ENCODE measurements around the gene LSM6.

The LSM6 gene

DNA sequence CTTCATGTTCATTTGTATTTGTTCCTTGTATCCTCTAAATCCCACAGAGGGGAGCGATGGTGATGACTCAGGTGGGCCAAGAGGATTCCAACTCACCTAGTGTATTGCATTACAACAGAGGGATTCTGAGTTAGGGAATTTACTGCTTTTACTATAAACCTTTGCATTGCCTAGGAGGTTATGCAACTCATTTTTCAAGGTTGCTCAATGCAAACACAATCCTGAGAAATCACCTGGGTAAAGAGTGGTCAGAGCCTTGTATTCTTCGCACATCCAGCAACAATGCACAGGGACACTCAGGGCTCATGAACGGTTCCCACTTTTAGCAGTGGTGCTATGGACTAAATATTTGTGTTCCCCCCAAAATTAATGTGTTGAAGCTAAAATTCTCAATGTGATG is 28.6 kb upstream of the LSM6 start:
- no peaks in the 10 kb centered on the region for H4K20me1 ChIP-seq (ENCODE audit: insufficient read depth, low read length)
- H3K27me3 ChIP-seq (replicated peaks; ENCODE audit: insufficient read depth, low read length), result no peaks in the 10 kb centered on the region
- no peak overlapping the region for H2AFZ ChIP-seq (ENCODE audit: low read length)
- no peak overlapping the region for H3K9ac ChIP-seq (ENCODE audit: low read length)
- no peaks in the 10 kb centered on the region for H3K36me3 ChIP-seq (replicated peaks; ENCODE audit: insufficient read depth, low read length)
- H3K9me2 ChIP-seq (replicated peaks; ENCODE audit: insufficient read depth, low read length), result no peaks in the 10 kb centered on the region
- DNase-seq, result no peak
- no peaks in the 10 kb centered on the region for H3K79me2 ChIP-seq (ENCODE audit: low read length)
- no peak for TF ChIP-seq EZH2phosphoT487 (IDR thresholded peaks at IDR 0.05; ENCODE audit: low read length)
- TF ChIP-seq, protein P1, sequence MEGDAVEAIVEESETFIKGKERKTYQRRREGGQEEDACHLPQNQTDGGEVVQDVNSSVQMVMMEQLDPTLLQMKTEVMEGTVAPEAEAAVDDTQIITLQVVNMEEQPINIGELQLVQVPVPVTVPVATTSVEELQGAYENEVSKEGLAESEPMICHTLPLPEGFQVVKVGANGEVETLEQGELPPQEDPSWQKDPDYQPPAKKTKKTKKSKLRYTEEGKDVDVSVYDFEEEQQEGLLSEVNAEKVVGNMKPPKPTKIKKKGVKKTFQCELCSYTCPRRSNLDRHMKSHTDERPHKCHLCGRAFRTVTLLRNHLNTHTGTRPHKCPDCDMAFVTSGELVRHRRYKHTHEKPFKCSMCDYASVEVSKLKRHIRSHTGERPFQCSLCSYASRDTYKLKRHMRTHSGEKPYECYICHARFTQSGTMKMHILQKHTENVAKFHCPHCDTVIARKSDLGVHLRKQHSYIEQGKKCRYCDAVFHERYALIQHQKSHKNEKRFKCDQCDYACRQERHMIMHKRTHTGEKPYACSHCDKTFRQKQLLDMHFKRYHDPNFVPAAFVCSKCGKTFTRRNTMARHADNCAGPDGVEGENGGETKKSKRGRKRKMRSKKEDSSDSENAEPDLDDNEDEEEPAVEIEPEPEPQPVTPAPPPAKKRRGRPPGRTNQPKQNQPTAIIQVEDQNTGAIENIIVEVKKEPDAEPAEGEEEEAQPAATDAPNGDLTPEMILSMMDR (IDR thresholded peaks at IDR 0.05; ENCODE audit: low read length), result no peak
- TF ChIP-seq EZH2 (optimal IDR thresholded peaks at IDR 0.05; ENCODE audit: low read depth, low read length), result no peak
- no peaks in the 10 kb centered on the region for H3K9me3 ChIP-seq (replicated peaks; ENCODE audit: insufficient read depth, low read length)
- no peaks in the 10 kb centered on the region for H3F3A ChIP-seq (ENCODE audit: insufficient read depth, low read length)
- no peak overlapping the region for H3K4me2 ChIP-seq (ENCODE audit: low read depth, low read length)
- no peak overlapping the region for H3K4me3 ChIP-seq (ENCODE audit: low read length)
- H3K4me1 ChIP-seq (ENCODE audit: low read length), result no peaks in the 10 kb centered on the region
- H3K27ac ChIP-seq (ENCODE audit: low read length), result no peak overlapping the region

DNA sequence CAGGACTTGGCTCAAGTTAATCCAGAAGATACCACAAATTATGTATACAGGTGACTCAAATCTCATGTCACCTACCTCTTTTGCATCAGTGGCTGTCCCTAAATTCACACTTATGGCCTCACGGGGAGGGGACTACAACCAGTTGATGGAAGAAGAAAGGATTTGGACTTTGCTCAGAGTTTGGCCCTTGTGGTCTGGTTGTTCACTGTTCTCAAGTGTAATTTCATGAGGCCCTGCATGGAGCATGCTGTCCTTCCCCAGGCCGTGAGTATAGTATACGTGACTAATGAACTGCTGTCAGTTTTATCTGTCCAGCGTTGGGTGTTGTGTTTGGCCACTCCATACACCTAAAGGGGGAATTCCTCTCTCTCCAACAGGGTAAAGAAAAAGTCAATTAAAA is 27.5 kb upstream of the LSM6 start:
- no peak overlapping the region for H3K9ac ChIP-seq (ENCODE audit: low read length)
- no peaks in the 10 kb centered on the region for H3K79me2 ChIP-seq (ENCODE audit: low read length)
- TF ChIP-seq EZH2 (optimal IDR thresholded peaks at IDR 0.05; ENCODE audit: low read depth, low read length) (no peak), EZH2phosphoT487 (IDR thresholded peaks at IDR 0.05; ENCODE audit: low read length) (no peak)
- TF ChIP-seq, protein P1 (IDR thresholded peaks at IDR 0.05; ENCODE audit: low read length), result no peak
- no peak overlapping the region for H3K4me3 ChIP-seq (ENCODE audit: low read length)
- no peaks in the 10 kb centered on the region for H3K9me3 ChIP-seq (replicated peaks; ENCODE audit: insufficient read depth, low read length)
- H3K27me3 ChIP-seq (replicated peaks; ENCODE audit: insufficient read depth, low read length), result no peaks in the 10 kb centered on the region
- H2AFZ ChIP-seq (ENCODE audit: low read length), result no peak overlapping the region
- H3K9me2 ChIP-seq (replicated peaks; ENCODE audit: insufficient read depth, low read length), result no peaks in the 10 kb centered on the region
- no peak for DNase-seq
- H3K27ac ChIP-seq (ENCODE audit: low read length), result no peak overlapping the region
- no peaks in the 10 kb centered on the region for H3F3A ChIP-seq (ENCODE audit: insufficient read depth, low read length)
- no peaks in the 10 kb centered on the region for H3K36me3 ChIP-seq (replicated peaks; ENCODE audit: insufficient read depth, low read length)
- H4K20me1 ChIP-seq (ENCODE audit: insufficient read depth, low read length), result no peaks in the 10 kb centered on the region
- no peak overlapping the region for H3K4me2 ChIP-seq (ENCODE audit: low read depth, low read length)
- H3K4me1 ChIP-seq (ENCODE audit: low read length), result no peaks in the 10 kb centered on the region

DNA sequence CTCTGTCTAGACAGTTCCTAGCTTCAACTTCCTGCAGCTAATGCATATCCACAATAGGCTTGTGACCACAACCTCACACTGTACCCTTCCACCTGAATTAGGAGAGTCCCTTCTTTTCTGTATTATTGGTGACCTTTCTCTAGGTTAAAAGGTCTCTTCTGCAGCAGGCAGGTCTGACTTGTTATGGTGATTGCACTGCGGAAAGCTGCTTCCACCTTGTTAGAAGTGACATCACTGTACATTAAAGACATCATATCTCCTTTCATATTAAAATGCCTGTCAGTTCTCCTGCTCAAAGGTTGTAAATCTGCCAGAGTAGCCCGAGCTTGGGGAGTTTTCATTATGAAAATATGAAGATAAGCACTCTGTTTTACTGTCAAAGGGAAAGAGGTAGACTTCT is 21.5 kb upstream of the LSM6 start:
- no peaks in the 10 kb centered on the region for H3K4me1 ChIP-seq (ENCODE audit: low read length)
- no peaks in the 10 kb centered on the region for H4K20me1 ChIP-seq (ENCODE audit: insufficient read depth, low read length)
- no peaks in the 10 kb centered on the region for H3K9me2 ChIP-seq (replicated peaks; ENCODE audit: insufficient read depth, low read length)
- no peak overlapping the region for H3K4me2 ChIP-seq (ENCODE audit: low read depth, low read length)
- no peak overlapping the region for H3K27ac ChIP-seq (ENCODE audit: low read length)
- H3K4me3 ChIP-seq (ENCODE audit: low read length), result no peak overlapping the region
- H3K79me2 ChIP-seq (ENCODE audit: low read length), result no peaks in the 10 kb centered on the region
- no peaks in the 10 kb centered on the region for H3K27me3 ChIP-seq (replicated peaks; ENCODE audit: insufficient read depth, low read length)
- no peak for DNase-seq
- no peak overlapping the region for H2AFZ ChIP-seq (ENCODE audit: low read length)
- no peaks in the 10 kb centered on the region for H3K9me3 ChIP-seq (replicated peaks; ENCODE audit: insufficient read depth, low read length)
- TF ChIP-seq, protein P1 (IDR thresholded peaks at IDR 0.05; ENCODE audit: low read length), result no peak
- TF ChIP-seq EZH2 (optimal IDR thresholded peaks at IDR 0.05; ENCODE audit: low read depth, low read length) (no peak), EZH2phosphoT487 (IDR thresholded peaks at IDR 0.05; ENCODE audit: low read length) (no peak)
- H3F3A ChIP-seq (ENCODE audit: insufficient read depth, low read length), result no peaks in the 10 kb centered on the region
- H3K36me3 ChIP-seq (replicated peaks; ENCODE audit: insufficient read depth, low read length), result no peaks in the 10 kb centered on the region
- no peak overlapping the region for H3K9ac ChIP-seq (ENCODE audit: low read length)
